ENCODE results near the gene COIL. TPM values are rescaled to one million over a fixed set of nuclear protein-coding genes. Genes with fewer than 3 reads are reported as not detected.

COIL gene
- total and polyA plus RNA-seq, 2 experiments from 2014 or later, result 10.5 to 10.9 TPM

- H3K79me2 ChIP-seq (ENCODE audit: insufficient read depth), result no peaks in the 10 kb centered on the region
- no peak overlapping the region for H3K4me3 ChIP-seq
- in situ Hi-C loops (cut with MboI), result no loop called here
- no peak overlapping the region for H2AFZ ChIP-seq
- no peak overlapping the region for H3K9ac ChIP-seq
- H3K4me2 ChIP-seq (ENCODE audit: unreplicated experiment), result no peak overlapping the region
- H3K27me3 ChIP-seq (replicated peaks; ENCODE audit: insufficient read depth), result no peaks in the 10 kb centered on the region
- H4K20me1 ChIP-seq (ENCODE audit: insufficient read depth), result no peaks in the 10 kb centered on the region
- H3K9me2 ChIP-seq (ENCODE audit: insufficient read depth), result no peaks in the 10 kb centered on the region
- WGBS, 2 experiments (ENCODE audit: low coverage in 1 of 2, low lambda C conversion rate in 2 of 2, missing lambda C conversion rate in 2 of 2), result 70 to 78% methylated on average over 2 of the region's 2 CpGs
- 0 out of 2 replicates have a peak, but pooled peaks cover 6% of the 10 kb centered on the region for H3K4me1 ChIP-seq (ENCODE audit: insufficient read depth)
- no peaks in the 10 kb centered on the region for H3K36me3 ChIP-seq (ENCODE audit: low read depth)
- DNase-seq, result no peak
- H3K9me3 ChIP-seq (ENCODE audit: low read depth), result no peaks in the 10 kb centered on the region
- TF ChIP-seq EZH2phosphoT487 (IDR thresholded peaks at IDR 0.05; ENCODE audit: insufficient read depth, low read depth) (no peak), EZH2 (IDR thresholded peaks at IDR 0.05; ENCODE audit: insufficient read depth, poor library complexity, severe bottlenecking) (no peak)
- H3F3A ChIP-seq (ENCODE audit: insufficient read depth), result no peaks in the 10 kb centered on the region
- H3K27ac ChIP-seq, result no peak overlapping the region
These were observed 14.8 kb upstream of the COIL start for GRCh38 chr17:56975656-56976055.

GRCh38 chr17:56974055-56974454 lies 13.2 kb upstream of the COIL start:
- H3K9me2 ChIP-seq (ENCODE audit: insufficient read depth), result no peaks in the 10 kb centered on the region
- H4K20me1 ChIP-seq (ENCODE audit: insufficient read depth), result no peaks in the 10 kb centered on the region
- TF ChIP-seq EZH2 (IDR thresholded peaks at IDR 0.05; ENCODE audit: insufficient read depth, poor library complexity, severe bottlenecking) (no peak), EZH2phosphoT487 (IDR thresholded peaks at IDR 0.05; ENCODE audit: insufficient read depth, low read depth) (no peak)
- in situ Hi-C loops (cut with MboI), result no loop called here
- no peak overlapping the region for H2AFZ ChIP-seq
- H3K79me2 ChIP-seq (ENCODE audit: insufficient read depth), result no peaks in the 10 kb centered on the region
- no peak overlapping the region for H3K9ac ChIP-seq
- H3K36me3 ChIP-seq (ENCODE audit: low read depth), result no peaks in the 10 kb centered on the region
- no peak overlapping the region for H3K4me2 ChIP-seq (ENCODE audit: unreplicated experiment)
- DNase-seq, result no peak
- no peak overlapping the region for H3K27ac ChIP-seq
- WGBS, 2 experiments (ENCODE audit: low coverage in 1 of 2, low lambda C conversion rate in 2 of 2, missing lambda C conversion rate in 2 of 2), result 78 to 88% methylated on average over 2 of the region's 2 CpGs
- H3F3A ChIP-seq (ENCODE audit: insufficient read depth), result no peaks in the 10 kb centered on the region
- no peak overlapping the region for H3K4me3 ChIP-seq
- no peaks in the 10 kb centered on the region for H3K9me3 ChIP-seq (ENCODE audit: low read depth)
- 0 out of 2 replicates have a peak, but pooled peaks cover 6% of the 10 kb centered on the region for H3K4me1 ChIP-seq (ENCODE audit: insufficient read depth)
- no peaks in the 10 kb centered on the region for H3K27me3 ChIP-seq (replicated peaks; ENCODE audit: insufficient read depth)

DNA sequence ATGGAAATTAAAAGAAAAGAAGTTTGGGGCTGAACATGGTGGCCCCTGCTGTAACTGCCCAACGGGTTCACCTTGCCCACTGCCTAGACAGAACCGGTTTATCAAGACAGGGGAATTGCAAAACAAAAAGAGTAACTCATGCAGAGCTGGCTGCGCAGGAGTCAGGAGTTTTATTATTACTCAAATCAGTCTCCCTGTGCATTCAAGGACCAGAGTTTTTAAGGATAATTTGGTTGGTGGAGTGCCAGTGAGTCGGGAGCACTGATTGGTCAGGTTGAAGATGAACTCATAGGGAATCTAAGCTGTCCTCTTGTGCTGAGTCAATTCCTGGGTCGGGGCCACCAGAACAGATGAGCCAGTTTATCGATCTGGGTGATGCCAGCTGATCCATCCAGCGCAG lies 12.7 kb upstream of the COIL start:
- H3K4me2 ChIP-seq (ENCODE audit: unreplicated experiment), result no peak overlapping the region
- H3F3A ChIP-seq (ENCODE audit: insufficient read depth), result no peaks in the 10 kb centered on the region
- no peak overlapping the region for H2AFZ ChIP-seq
- H4K20me1 ChIP-seq (ENCODE audit: insufficient read depth), result no peaks in the 10 kb centered on the region
- H3K79me2 ChIP-seq (ENCODE audit: insufficient read depth), result no peaks in the 10 kb centered on the region
- no peaks in the 10 kb centered on the region for H3K9me2 ChIP-seq (ENCODE audit: insufficient read depth)
- WGBS, 2 experiments (ENCODE audit: low coverage in 1 of 2, low lambda C conversion rate in 2 of 2, missing lambda C conversion rate in 2 of 2), result 63 to 75% methylated on average over 7 of the region's 7 CpGs
- DNase-seq, result peak; percentile 58
- no peaks in the 10 kb centered on the region for H3K9me3 ChIP-seq (ENCODE audit: low read depth)
- in situ Hi-C loops (cut with MboI), result no loop called here
- no peak overlapping the region for H3K27ac ChIP-seq
- no peak overlapping the region for H3K9ac ChIP-seq
- no peak for TF ChIP-seq EZH2phosphoT487 (IDR thresholded peaks at IDR 0.05; ENCODE audit: insufficient read depth, low read depth)
- TF ChIP-seq EZH2 (IDR thresholded peaks at IDR 0.05; ENCODE audit: insufficient read depth, poor library complexity, severe bottlenecking), result no peak
- no peaks in the 10 kb centered on the region for H3K27me3 ChIP-seq (replicated peaks; ENCODE audit: insufficient read depth)
- H3K4me1 ChIP-seq (ENCODE audit: insufficient read depth), result 0 out of 2 replicates have a peak, but pooled peaks cover 3% of the 10 kb centered on the region
- H3K36me3 ChIP-seq (ENCODE audit: low read depth), result no peaks in the 10 kb centered on the region
- no peak overlapping the region for H3K4me3 ChIP-seq

DNA sequence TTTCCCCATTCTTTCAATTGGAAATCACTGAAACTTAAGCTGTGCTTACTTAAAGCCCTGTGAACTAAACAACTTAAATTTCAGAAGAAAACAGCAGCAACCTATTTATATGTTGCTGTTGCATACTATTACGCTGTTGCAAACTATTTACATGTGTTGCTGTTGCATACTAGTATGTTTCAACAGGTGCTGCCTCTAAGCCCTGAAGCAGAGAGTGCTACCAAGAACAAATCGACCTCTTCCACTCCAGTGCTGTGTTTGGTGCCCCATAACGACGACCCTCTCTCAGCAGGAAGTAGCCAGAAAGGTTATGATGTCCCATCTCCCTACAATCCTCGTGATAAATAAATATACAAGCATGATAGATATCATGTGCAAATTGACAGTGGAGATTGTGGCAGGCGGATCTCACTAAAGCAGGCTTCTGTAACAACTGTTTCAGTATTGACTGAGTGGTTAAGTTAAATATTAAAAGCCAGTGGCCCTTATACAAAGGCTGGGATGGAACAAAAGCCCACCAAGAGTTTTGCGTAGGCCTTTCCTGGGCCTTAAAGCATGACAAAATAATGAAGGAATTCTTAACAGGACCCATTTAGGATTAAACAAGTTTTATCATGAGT lies 11.4 kb upstream of the COIL start:
- Histone ChIP-seq H3K4me3 (no peak overlapping the region), H3K9me2 (ENCODE audit: insufficient read depth) (no peaks in the 10 kb centered on the region), H3K9me3 (ENCODE audit: low read depth) (no peaks in the 10 kb centered on the region), H3K4me2 (ENCODE audit: unreplicated experiment) (no peak overlapping the region), H2AFZ (no peak overlapping the region), H3K36me3 (ENCODE audit: low read depth) (no peaks in the 10 kb centered on the region), H3F3A (ENCODE audit: insufficient read depth) (no peaks in the 10 kb centered on the region), H3K27ac (no peak overlapping the region), H3K4me1 (ENCODE audit: insufficient read depth) (no peaks in the 10 kb centered on the region), H4K20me1 (ENCODE audit: insufficient read depth) (no peaks in the 10 kb centered on the region), H3K79me2 (ENCODE audit: insufficient read depth) (no peaks in the 10 kb centered on the region), H3K27me3 (replicated peaks; ENCODE audit: insufficient read depth) (no peaks in the 10 kb centered on the region), H3K9ac (no peak overlapping the region)
- DNase-seq, result no peak
- 51% methylated on average over 7 of the region's 7 CpGs for WGBS, 2 experiments (ENCODE audit: low coverage in 1 of 2, low lambda C conversion rate in 2 of 2, missing lambda C conversion rate in 2 of 2)
- no peak for TF ChIP-seq EZH2 (IDR thresholded peaks at IDR 0.05; ENCODE audit: insufficient read depth, poor library complexity, severe bottlenecking)
- in situ Hi-C loops (cut with MboI), result no loop called here

DNA sequence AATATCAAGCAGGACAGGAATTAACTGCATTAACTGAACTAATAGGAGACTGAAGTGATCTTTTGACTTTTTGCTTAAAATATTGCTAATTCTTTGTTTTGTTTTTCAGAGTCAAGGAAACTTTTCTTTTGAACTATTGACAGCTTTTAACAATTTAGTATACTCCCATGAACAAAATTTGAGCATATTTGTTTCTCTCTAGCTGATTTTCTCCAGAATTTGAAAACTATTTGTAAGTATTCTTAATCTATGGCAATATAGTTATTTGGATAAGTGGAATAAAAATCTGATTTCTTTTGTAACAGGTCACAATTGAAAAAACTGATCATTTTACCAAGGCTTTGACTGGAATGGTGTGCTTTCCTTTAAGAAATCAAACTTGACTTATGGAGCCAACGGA lies 10.1 kb upstream of the COIL start:
- no peaks in the 10 kb centered on the region for H3K27me3 ChIP-seq (replicated peaks; ENCODE audit: insufficient read depth)
- no peaks in the 10 kb centered on the region for H3K36me3 ChIP-seq (ENCODE audit: low read depth)
- no peak for DNase-seq
- H3K9me3 ChIP-seq (ENCODE audit: low read depth), result no peaks in the 10 kb centered on the region
- no peak overlapping the region for H3K4me3 ChIP-seq
- WGBS, 2 experiments (ENCODE audit: low coverage in 1 of 2, low lambda C conversion rate in 2 of 2, missing lambda C conversion rate in 2 of 2), result 40 to 45% methylated on average over 1 of the region's 1 CpG
- H3K4me1 ChIP-seq (ENCODE audit: insufficient read depth), result no peaks in the 10 kb centered on the region
- H3K9me2 ChIP-seq (ENCODE audit: insufficient read depth), result no peaks in the 10 kb centered on the region
- H3K27ac ChIP-seq, result no peak overlapping the region
- no peak for TF ChIP-seq EZH2phosphoT487 (IDR thresholded peaks at IDR 0.05; ENCODE audit: insufficient read depth, low read depth)
- TF ChIP-seq EZH2 (IDR thresholded peaks at IDR 0.05; ENCODE audit: insufficient read depth, poor library complexity, severe bottlenecking), result no peak
- H3K4me2 ChIP-seq (ENCODE audit: unreplicated experiment), result no peak overlapping the region
- H4K20me1 ChIP-seq (ENCODE audit: insufficient read depth), result no peaks in the 10 kb centered on the region
- no peak overlapping the region for H3K9ac ChIP-seq
- H2AFZ ChIP-seq, result no peak overlapping the region
- H3F3A ChIP-seq (ENCODE audit: insufficient read depth), result no peaks in the 10 kb centered on the region
- in situ Hi-C loops (cut with MboI), result no loop called here
- no peaks in the 10 kb centered on the region for H3K79me2 ChIP-seq (ENCODE audit: insufficient read depth)

Data from GM23248 (cell line).